Ishikawa (cell line): Measurements from ENCODE around the gene PARP8.

ENCODE experiments used
- CREB1 ChIP-seq: IDR thresholded peaks from 2 replicates; pipeline ENCODE4 v1.6.1; 2012; ENCODE audit warnings: low read depth
- EP300 ChIP-seq: IDR thresholded peaks from 2 replicates; pipeline ENCODE4 v1.6.1; 2012; ENCODE audit warnings: borderline replicate concordance
- FOXM1 ChIP-seq: IDR thresholded peaks from 2 replicates; pipeline ENCODE4 v1.6.1; 2012; ENCODE audit warnings: low read depth, borderline replicate concordance
- MAX ChIP-seq: IDR thresholded peaks from 2 replicates; pipeline ENCODE4 v1.6.1; 2012
- REST ChIP-seq: IDR thresholded peaks from 2 replicates; pipeline ENCODE4 v1.6.1; 2012; ENCODE audit warnings: low read depth, mild to moderate bottlenecking
- TAF1 ChIP-seq: IDR thresholded peaks from 2 replicates; pipeline ENCODE4 v1.6.1; 2012; ENCODE audit warnings: low read depth, mild to moderate bottlenecking
- TCF12 ChIP-seq: IDR thresholded peaks from 2 replicates; pipeline ENCODE4 v1.6.1; 2012; ENCODE audit warnings: low read depth
- YY1 ChIP-seq: IDR thresholded peaks from 2 replicates; pipeline ENCODE4 v1.6.1; 2012; ENCODE audit warnings: low read depth
- ZBTB7A ChIP-seq: IDR thresholded peaks from 2 replicates; pipeline ENCODE4 v1.6.1; 2012; ENCODE audit warnings: low read depth

- TF ChIP-seq TAF1 = no peak
- TF ChIP-seq CREB1 = no peak
- TF ChIP-seq YY1 = no peak
- TF ChIP-seq EP300 = no peak
- TF ChIP-seq REST = no peak
- no peak for TF ChIP-seq ZBTB7A
- no peak for TF ChIP-seq FOXM1
- TF ChIP-seq TCF12 = no peak
- TF ChIP-seq MAX = no peak
These were observed 119.6 kb downstream of the PARP8 start for GRCh38 chr5:50786073-50786472.
